BLaER1 treated with 17β-estradiol and CSF1 and Interleukin-3, amounts not matched to agents 10 nM and 100 nM (cell line): Measurements from ENCODE around the gene CLCN2.

Source experiments
- H3K27ac ChIP-seq, 11 experiments: shearing (Covaris generic); formaldehyde crosslinking; 2 replicates each; pipeline ENCODE4 v1.8.1; 2022
- H3K27me3 ChIP-seq, 11 experiments: shearing (Covaris generic); formaldehyde crosslinking; 2 replicates each; pipeline ENCODE4 v1.8.1; 2022
- H3K36me3 ChIP-seq, 11 experiments: shearing (Covaris generic); formaldehyde crosslinking; 2 replicates each; pipeline ENCODE4 v1.8.1; 2022
- H3K4me1 ChIP-seq, 10 experiments: shearing (Covaris generic); formaldehyde crosslinking; 2 replicates each; pipeline ENCODE4 v1.8.1; 2022
- H3K4me2 ChIP-seq, 11 experiments: shearing (Covaris generic); formaldehyde crosslinking; 2 replicates each; pipeline ENCODE4 v1.8.1; 2022
- H3K4me3 ChIP-seq, 10 experiments: shearing (Covaris generic); formaldehyde crosslinking; 2 replicates each; pipeline ENCODE4 v1.8.1; 2022
- H3K9ac ChIP-seq, 11 experiments: shearing (Covaris generic); formaldehyde crosslinking; 2 replicates each; pipeline ENCODE4 v1.8.1; 2022
- H3K9me3 ChIP-seq, 11 experiments: shearing (Covaris generic); formaldehyde crosslinking; replicated peaks in 1 of 11; 2 replicates each; pipeline ENCODE4 v1.8.1; 2022
- H4K20me1 ChIP-seq, 11 experiments: shearing (Covaris generic); formaldehyde crosslinking; 2 replicates each; pipeline ENCODE4 v1.8.1; 2022
- Cebpa-rat ChIP-seq, 11 experiments: shearing (Covaris generic); IDR thresholded peaks; 2 replicates each; pipeline ENCODE4 v1.8.1; 2022

Gene CLCN2

DNA sequence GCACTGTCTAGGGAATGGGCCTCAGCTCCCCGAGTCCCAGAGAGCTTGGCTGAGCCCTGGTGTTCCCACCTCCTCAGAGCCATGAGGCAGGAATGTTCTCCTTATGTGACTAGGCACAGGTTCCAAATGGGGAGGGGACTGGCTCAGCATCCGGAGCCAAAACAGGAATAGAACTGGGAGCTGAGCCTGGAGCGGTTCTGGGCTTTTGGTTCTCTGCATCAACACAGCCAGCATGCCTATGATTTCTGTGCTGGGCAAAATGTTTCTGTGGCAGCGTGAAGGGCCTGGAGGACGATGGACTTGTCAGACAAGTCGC is 24.0 kb downstream of the CLCN2 start, which contains the start of gene FAM131A:
Gene FAM131A, plus strand, starts transcription at position 202 of the 316 bp plus-strand sequence. Its CDS starts 31 bp downstream, at position 233.
- TF ChIP-seq Cebpa-rat (IDR thresholded peaks at IDR 0.05) = no peak
- H3K4me1 ChIP-seq = peaks cover 52 to 84% (median 60%) of the 10 kb centered on the region in 10 experiments
- peaks cover 43 to 83% (median 63%) of the 10 kb centered on the region in 11 experiments; a peak in 21 of 22 replicates for H4K20me1 ChIP-seq
- peak within 1 kb of the TSS; percentile 93 to 99 (median 98) for H3K4me2 ChIP-seq
- H3K9me3 ChIP-seq = no peaks in the 10 kb centered on the region
- H3K27me3 ChIP-seq = peaks cover 0 to 15% (median 0%) of the 10 kb centered on the region in 11 experiments; a peak in 6 of 22 replicates
- peak within 1 kb of the TSS; percentile 20 to 76 (median 63); a peak in 18 of 22 replicates for H3K27ac ChIP-seq
- H3K4me3 ChIP-seq = peak within 1 kb of the TSS; percentile 63 to 81 (median 70)
- H3K36me3 ChIP-seq = peaks cover 29 to 40% (median 37%) of the 10 kb centered on the region in 11 experiments
- H3K9ac ChIP-seq = peak within 1 kb of the TSS; percentile 69 to 86 (median 78)

DNA sequence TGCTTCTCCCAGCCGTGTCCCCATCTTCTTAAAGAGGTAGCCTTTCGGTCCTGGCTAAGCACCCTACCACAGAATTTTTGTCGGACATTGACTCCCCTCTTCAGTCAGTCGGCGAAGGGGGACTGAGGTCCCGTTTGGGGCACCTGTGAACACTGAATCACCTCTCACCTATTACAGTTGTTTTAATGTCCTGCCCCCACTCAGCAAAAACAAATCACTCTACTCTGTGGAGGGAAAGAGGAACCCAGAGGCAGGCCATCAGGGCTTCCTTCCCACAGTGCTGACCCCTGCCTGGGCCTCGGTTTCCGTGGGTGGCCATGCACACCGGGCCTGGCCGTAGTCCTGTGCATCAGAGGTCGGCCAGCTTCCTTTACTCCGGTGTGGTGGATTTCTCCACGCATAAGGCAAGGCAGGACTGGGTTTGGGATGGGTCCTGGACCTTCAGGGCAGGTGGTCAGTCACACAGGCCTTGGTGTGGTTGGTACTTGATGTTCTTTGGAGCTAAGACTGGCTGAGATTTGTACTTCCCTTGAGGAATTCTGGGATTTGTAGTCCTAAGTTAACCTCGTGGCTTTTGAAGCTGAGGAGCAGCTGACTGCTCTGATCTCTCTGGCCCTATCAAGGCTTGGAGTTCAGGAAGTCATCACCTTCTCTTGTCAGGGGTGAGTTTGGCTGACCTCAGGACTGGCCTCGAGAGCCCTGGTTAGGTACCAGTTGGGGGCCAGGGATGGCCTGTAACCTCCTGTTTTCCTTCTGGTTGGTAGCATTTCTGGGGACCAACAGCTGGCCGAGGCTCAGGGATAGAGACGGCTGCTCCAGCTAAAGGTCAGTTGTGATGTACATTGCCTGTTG is 24.6 kb downstream of the CLCN2 start:
- peak overlapping the region; percentile 93 to 99 (median 98) for H3K4me2 ChIP-seq
- no peak for TF ChIP-seq Cebpa-rat (IDR thresholded peaks at IDR 0.05)
- peaks cover 49 to 89% (median 67%) of the 10 kb centered on the region in 11 experiments; a peak in 21 of 22 replicates for H4K20me1 ChIP-seq
- peak overlapping the region; percentile 63 to 81 (median 70) for H3K4me3 ChIP-seq
- peak overlapping the region; percentile 69 to 86 (median 78) for H3K9ac ChIP-seq
- H3K27me3 ChIP-seq = peaks cover 0 to 15% (median 0%) of the 10 kb centered on the region in 11 experiments; a peak in 6 of 22 replicates
- no peaks in the 10 kb centered on the region for H3K9me3 ChIP-seq
- peaks cover 52 to 86% (median 60%) of the 10 kb centered on the region in 10 experiments for H3K4me1 ChIP-seq
- peaks cover 35 to 40% (median 39%) of the 10 kb centered on the region in 11 experiments for H3K36me3 ChIP-seq
- peak overlapping the region in 10 of 11 experiments; percentile 45 to 76 (median 65); a peak in 20 of 22 replicates for H3K27ac ChIP-seq

GRCh38 chr3:184335661-184336546 is 25.5 kb downstream of the CLCN2 start:
- H3K4me1 ChIP-seq = peaks cover 44 to 80% (median 53%) of the 10 kb centered on the region in 10 experiments
- H3K9me3 ChIP-seq = no peaks in the 10 kb centered on the region
- H3K4me2 ChIP-seq = peak overlapping the region; percentile 93 to 99 (median 98)
- H4K20me1 ChIP-seq = peaks cover 58 to 93% (median 75%) of the 10 kb centered on the region in 11 experiments; a peak in 21 of 22 replicates
- peak overlapping the region; percentile 63 to 81 (median 70) for H3K4me3 ChIP-seq
- peak overlapping the region; percentile 69 to 86 (median 78) for H3K9ac ChIP-seq
- TF ChIP-seq Cebpa-rat (IDR thresholded peaks at IDR 0.05) = no peak
- H3K27ac ChIP-seq = peak overlapping the region; percentile 45 to 76 (median 63); a peak in 21 of 22 replicates
- peaks cover 44 to 47% (median 45%) of the 10 kb centered on the region in 11 experiments for H3K36me3 ChIP-seq
- peaks cover 0 to 15% (median 0%) of the 10 kb centered on the region in 11 experiments; a peak in 6 of 22 replicates for H3K27me3 ChIP-seq

DNA sequence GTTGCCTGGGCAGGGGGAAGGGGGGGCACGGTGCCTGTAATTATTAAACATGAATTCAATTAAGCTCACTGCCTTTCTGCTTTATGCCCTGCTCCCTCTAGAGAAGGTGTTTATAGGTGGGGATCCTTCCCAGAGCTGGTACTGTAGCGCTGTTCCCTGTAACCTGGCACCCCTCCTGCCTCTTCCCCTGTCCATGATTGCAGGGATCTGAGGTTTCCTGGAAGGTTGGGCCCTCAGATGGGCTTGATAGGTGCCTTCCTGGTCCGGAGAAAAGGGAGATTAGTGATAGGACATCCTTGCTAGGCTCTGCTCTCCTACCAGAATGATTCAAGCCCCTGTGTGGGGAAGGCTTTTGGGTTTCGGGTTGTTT is 26.1 kb downstream of the CLCN2 start:
- Histone ChIP-seq H3K36me3 (peaks cover 50 to 54% (median 52%) of the 10 kb centered on the region in 11 experiments), H3K4me2 (peak overlapping the region; percentile 93 to 99 (median 98)), H3K4me3 (peak overlapping the region; percentile 63 to 81 (median 70); a peak in 16 of 20 replicates), H3K27me3 (peaks cover 0 to 15% (median 0%) of the 10 kb centered on the region in 11 experiments; a peak in 6 of 22 replicates), H3K9ac (peak overlapping the region; percentile 69 to 86 (median 78); a peak in 19 of 22 replicates), H3K27ac (peak overlapping the region in 10 of 11 experiments; percentile 31 to 76 (median 63); a peak in 16 of 22 replicates), H3K4me1 (peaks cover 38 to 73% (median 50%) of the 10 kb centered on the region in 10 experiments), H3K9me3 (no peaks in the 10 kb centered on the region), H4K20me1 (peaks cover 64 to 97% (median 82%) of the 10 kb centered on the region in 11 experiments; a peak in 21 of 22 replicates)
- no peak for TF ChIP-seq Cebpa-rat (IDR thresholded peaks at IDR 0.05)

DNA sequence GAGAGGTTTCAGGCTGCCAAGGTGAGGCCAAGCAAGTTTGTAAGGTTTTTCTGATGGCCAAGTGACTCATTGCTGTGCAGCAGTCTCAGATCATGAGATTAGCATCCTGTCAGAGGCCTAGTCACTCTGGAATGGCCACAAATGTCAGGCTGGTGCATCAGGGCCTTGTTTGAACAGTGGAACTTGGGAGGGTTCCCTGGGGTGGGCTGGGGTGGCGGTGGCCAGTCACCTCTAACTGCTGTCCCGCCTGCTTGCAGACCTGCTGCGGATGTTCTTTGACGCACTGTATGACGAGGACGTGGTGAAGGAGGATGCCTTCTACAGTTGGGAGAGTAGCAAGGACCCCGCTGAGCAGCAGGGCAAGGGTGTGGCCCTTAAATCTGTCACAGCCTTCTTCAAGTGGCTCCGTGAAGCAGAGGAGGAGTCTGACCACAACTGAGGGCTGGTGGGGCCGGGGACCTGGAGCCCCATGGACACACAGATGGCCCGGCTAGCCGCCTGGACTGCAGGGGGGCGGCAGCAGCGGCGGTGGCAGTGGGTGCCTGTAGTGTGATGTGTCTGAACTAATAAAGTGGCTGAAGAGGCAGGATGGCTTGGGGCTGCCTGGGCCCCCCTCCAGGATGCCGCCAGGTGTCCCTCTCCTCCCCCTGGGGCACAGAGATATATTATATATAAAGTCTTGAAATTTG is 26.8 kb downstream of the CLCN2 start:
- H3K27me3 ChIP-seq = peaks cover 0 to 15% (median 0%) of the 10 kb centered on the region in 11 experiments; a peak in 6 of 22 replicates
- H3K9ac ChIP-seq = peak overlapping the region in 7 of 11 experiments; percentile 11 to 83 (median 78); a peak in 7 of 22 replicates
- H3K36me3 ChIP-seq = peaks cover 57 to 60% (median 58%) of the 10 kb centered on the region in 11 experiments
- H3K27ac ChIP-seq = peak overlapping the region in 3 of 11 experiments; percentile 16 to 71 (median 38); a peak in 5 of 22 replicates
- H3K4me1 ChIP-seq = peaks cover 32 to 67% (median 45%) of the 10 kb centered on the region in 10 experiments
- no peak for TF ChIP-seq Cebpa-rat (IDR thresholded peaks at IDR 0.05)
- H4K20me1 ChIP-seq = peaks cover 71 to 99% (median 86%) of the 10 kb centered on the region in 11 experiments; a peak in 21 of 22 replicates
- no peak overlapping the region for H3K4me3 ChIP-seq
- peak overlapping the region in 2 of 11 experiments; percentile 93 to 98; a peak in 3 of 22 replicates for H3K4me2 ChIP-seq
- H3K9me3 ChIP-seq = no peaks in the 10 kb centered on the region

DNA sequence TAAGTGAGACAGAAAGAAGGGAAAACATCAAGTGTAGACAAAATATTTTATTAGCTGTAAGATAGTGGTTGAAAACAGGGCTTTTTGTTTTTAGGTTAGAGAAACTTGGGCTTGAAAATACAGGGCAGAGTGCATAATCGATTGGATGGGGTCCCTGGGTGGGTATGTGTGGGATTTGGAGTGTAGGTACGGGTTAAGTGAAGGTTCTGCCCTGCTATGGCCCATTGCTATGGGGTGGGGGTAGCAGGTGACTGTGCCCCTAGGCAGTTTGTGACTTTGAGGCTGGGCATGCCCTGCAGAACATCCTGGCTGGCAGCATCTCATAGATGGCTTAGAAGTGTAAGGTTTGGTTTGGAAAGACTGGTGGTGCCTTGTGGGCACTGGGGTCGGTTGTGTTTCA is 27.7 kb downstream of the CLCN2 start:
- H3K36me3 ChIP-seq = peaks cover 66 to 70% (median 68%) of the 10 kb centered on the region in 11 experiments
- peaks cover 22 to 58% (median 36%) of the 10 kb centered on the region in 10 experiments for H3K4me1 ChIP-seq
- peaks cover 74 to 99% (median 86%) of the 10 kb centered on the region in 11 experiments; a peak in 21 of 22 replicates for H4K20me1 ChIP-seq
- no peaks in the 10 kb centered on the region for H3K9me3 ChIP-seq
- H3K4me2 ChIP-seq = no peak overlapping the region
- peak overlapping the region in 6 of 11 experiments; percentile 10 to 61 (median 22); a peak in 7 of 22 replicates for H3K9ac ChIP-seq
- peaks cover 0 to 9% (median 0%) of the 10 kb centered on the region in 11 experiments; a peak in 6 of 22 replicates for H3K27me3 ChIP-seq
- TF ChIP-seq Cebpa-rat (IDR thresholded peaks at IDR 0.05) = no peak
- no peak overlapping the region for H3K4me3 ChIP-seq
- 0 out of 22 replicates have a peak overlapping the region, but pooled peaks of 1 of the 11 experiments have one; percentile 9 for H3K27ac ChIP-seq

GRCh38 chr3:184333190-184333589 is 28.2 kb downstream of the CLCN2 start:
- Histone ChIP-seq H3K27me3 (peaks cover 0 to 5% (median 0%) of the 10 kb centered on the region in 11 experiments; a peak in 5 of 22 replicates), H3K27ac (no peak overlapping the region), H4K20me1 (peaks cover 74 to 99% (median 87%) of the 10 kb centered on the region in 11 experiments; a peak in 21 of 22 replicates), H3K4me1 (peaks cover 17 to 52% (median 31%) of the 10 kb centered on the region in 10 experiments), H3K9me3 (no peaks in the 10 kb centered on the region), H3K36me3 (peaks cover 71 to 75% (median 73%) of the 10 kb centered on the region in 11 experiments), H3K4me2 (no peak overlapping the region), H3K9ac (peak overlapping the region in 7 of 11 experiments; percentile 10 to 61 (median 20); a peak in 7 of 22 replicates), H3K4me3 (no peak overlapping the region)
- TF ChIP-seq Cebpa-rat (IDR thresholded peaks at IDR 0.05) = no peak
